Epithelial cell of esophagus (primary cell): ENCODE data around the gene CTBS.
A peak's percentile ranks its signal among the peaks of the same experiment; 100 is the strongest.
"Not testable (repeated sequence)": the region's sequence is repeated elsewhere in the genome, so short reads cannot be mapped to it uniquely, and the experiment has no call there.

ENCODE experiments used
- DNase-seq: peaks from one replicate; pipeline ENCODE4 v3.0.0; 2010; ENCODE audit warnings: low read depth
- H3K4me3 ChIP-seq: 2 replicates; pipeline ENCODE4 v1.5.1; 2011; ENCODE audit warnings: mild to moderate bottlenecking, low read length, control low read depth
- TF ChIP-seq, protein P1 (sequence below): IDR thresholded peaks from 2 replicates; pipeline ENCODE4 v1.5.1; 2011; ENCODE audit warnings: low read depth, mild to moderate bottlenecking, low read length, control low read depth, inconsistent platforms; ENCODE audit not compliant: insufficient read depth; ENCODE audit errors: missing control alignments

Gene CTBS

DNA sequence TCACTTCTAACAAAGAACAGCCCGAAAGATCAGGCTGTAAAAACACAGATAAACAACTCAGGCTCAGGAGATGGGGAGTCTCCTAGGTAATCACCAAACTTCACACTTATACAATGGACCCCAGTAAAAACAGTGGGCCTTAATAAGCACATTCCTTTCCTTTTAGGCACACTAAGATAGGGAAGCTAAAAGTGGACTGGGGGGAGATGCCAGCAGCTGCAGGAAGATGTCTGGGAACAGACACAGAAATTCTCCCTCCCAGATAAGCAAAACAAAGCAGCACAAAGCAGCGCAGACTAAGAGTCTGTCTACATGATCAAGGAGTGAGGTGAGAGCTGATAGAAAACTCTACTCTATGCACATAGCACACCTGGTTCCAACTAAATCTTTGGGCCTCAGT, 29.0 kb upstream of the CTBS start:
- TF ChIP-seq, protein P1, sequence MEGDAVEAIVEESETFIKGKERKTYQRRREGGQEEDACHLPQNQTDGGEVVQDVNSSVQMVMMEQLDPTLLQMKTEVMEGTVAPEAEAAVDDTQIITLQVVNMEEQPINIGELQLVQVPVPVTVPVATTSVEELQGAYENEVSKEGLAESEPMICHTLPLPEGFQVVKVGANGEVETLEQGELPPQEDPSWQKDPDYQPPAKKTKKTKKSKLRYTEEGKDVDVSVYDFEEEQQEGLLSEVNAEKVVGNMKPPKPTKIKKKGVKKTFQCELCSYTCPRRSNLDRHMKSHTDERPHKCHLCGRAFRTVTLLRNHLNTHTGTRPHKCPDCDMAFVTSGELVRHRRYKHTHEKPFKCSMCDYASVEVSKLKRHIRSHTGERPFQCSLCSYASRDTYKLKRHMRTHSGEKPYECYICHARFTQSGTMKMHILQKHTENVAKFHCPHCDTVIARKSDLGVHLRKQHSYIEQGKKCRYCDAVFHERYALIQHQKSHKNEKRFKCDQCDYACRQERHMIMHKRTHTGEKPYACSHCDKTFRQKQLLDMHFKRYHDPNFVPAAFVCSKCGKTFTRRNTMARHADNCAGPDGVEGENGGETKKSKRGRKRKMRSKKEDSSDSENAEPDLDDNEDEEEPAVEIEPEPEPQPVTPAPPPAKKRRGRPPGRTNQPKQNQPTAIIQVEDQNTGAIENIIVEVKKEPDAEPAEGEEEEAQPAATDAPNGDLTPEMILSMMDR, result no peak
- H3K4me3 ChIP-seq, result no peak overlapping the region
- no peak for DNase-seq

DNA sequence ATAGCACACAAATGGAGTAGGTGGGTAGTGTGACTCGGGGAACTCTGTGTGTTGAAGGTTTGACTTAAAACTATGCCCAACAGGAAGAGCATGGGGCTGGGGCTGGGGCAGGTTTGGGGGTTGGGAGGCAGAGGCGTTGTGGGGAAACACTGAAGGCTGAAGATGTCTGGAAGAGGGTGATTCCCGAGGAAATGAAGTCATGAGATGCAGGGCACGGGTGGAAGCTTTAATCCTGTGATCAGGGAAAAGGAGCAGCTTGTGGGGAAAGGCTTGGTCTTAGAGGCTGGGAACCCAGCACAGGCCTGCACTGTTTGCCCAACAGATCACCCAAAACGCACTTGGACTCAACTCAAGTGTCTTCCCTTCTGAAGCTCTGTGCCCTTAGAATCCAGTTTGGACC, 26.6 kb upstream of the CTBS start:
- no peak overlapping the region for H3K4me3 ChIP-seq
- DNase-seq, result no peak
- TF ChIP-seq, protein P1, result no peak

DNA sequence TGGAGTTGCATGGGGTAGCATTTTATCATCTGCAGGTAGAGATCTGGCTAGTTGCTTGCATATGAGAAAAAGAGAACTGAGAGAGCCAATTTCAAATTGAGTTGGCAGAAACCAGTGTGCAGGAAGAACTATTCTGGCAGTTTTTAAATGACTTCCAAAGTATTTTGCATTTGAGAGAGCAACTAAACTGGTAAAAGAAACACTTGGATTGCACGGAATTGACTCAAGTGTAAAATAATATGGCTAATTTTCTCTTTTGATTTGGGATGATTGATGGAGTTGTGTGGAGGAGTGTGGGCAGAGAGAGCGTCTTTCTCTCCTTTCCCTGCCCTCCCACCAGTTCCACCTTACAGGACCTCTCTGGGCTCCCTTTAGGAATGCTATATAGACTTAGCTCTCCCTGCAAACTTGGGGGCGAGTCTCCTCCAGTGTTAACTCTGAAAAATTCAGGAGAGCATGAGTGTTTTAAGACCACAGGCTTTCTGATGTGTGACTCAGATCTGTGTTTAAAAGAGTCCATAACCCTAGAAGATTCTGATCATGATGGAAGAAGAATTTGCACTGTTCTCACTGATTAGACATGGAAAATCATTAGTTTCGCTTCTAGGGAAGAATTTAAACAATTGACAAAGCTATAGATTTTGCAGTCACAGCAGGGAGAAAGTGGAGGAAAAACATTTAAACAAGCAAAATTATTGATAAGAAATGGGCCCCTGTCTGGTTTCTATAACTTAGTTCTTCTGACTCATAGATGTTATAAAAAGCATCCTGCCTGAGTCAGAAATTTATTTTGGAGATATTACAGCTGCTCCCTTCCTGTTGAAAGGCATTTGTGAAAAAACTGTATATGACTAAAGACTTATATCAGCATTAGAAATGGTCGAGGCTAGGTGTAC, 24.9 kb upstream of the CTBS start:
- peak; percentile 77 for DNase-seq
- H3K4me3 ChIP-seq, result no peak overlapping the region
- TF ChIP-seq, protein P1, result no peak

DNA sequence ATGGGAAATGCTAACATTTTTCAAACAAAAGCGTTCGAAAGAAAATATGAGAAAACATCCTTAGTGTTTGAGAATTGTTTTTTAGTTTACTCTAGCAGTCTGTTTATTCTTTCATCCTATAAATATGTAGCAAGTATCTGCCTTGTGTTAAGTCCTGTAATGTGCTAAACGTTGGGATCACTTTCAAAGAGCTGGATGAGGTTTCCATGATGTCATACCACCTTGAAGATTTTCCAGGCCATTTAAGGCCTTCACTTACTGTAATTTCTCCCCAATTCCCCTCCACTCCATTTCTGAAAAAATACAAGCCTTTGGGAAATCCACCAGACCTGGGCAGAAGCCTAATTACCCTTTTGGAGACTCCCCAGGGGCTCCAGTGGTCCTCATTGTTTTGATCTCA, 24.2 kb upstream of the CTBS start:
- TF ChIP-seq, protein P1, result no peak
- H3K4me3 ChIP-seq, result no peak overlapping the region
- DNase-seq, result no peak

DNA sequence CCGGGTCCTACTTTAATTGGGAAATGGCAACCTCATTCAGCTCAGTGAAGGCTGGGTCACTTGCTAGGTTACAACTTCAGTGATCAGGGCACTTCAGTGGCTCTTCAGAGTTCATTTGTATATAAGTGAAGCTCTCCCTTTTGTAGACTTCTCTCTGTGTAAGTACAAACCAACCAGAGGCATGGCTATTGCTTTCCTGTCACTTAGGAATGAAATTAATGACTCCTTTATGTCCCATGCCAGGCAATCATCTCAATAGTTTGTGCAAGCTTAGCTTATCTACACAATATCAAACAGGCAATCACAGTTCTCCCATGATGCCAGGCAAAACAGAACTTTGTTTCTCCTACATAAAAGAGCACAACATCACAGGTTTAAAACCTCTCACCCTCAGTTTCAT, 22.8 kb upstream of the CTBS start:
- TF ChIP-seq, protein P1, result no peak
- no peak overlapping the region for H3K4me3 ChIP-seq
- DNase-seq, result no peak

DNA sequence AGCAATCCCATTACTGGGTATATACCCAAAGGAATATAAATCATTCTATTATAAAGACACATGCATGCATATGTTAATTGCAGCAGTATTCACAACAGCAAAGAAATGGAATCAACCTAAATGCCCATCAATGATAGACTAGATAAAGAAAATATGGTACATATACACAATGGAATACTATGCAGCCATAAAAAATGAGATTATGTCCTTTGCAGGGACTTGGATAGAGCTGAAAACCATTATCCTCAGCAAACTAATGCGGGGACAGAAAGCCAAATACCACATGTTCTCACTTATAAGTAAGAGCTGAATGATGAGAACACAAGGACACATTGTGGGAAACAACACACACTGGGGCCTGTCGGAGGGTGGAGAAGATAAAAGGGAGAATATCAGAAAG, 20.7 kb upstream of the CTBS start:
- H3K4me3 ChIP-seq, DNase-seq: not testable (repeated sequence)

DNA sequence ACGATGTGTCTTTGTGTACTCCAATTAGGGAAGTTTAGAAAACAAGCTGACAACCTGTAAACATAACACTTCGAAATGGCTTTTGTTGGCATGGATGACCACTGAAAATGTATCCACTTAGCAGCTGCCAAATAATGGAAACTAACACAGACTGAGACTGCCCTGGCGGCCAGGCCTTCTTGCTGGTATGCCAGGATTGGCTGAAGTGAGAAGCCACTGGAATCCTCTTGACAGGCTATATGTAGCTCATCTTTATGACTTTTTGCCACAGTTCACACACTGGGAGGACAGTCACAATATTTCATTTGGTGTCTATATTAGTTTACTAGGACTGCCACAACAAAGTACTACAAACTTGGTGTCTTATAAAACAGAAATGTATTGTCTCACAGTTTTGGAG, 12.9 kb upstream of the CTBS start:
- DNase-seq, result no peak
- TF ChIP-seq, protein P1, result no peak
- no peak overlapping the region for H3K4me3 ChIP-seq
